Dedifferentiated amniotic fluid mesenchymal stem cell (primary cell): ENCODE results near the gene TRIM6.
"Not testable (repeated sequence)": the region's sequence is repeated elsewhere in the genome, so short reads cannot be mapped to it uniquely, and the experiment has no call there.

Source experiments
- DNase-seq: peaks from one replicate; pipeline ENCODE4 v3.0.0-alpha.2; 2016; ENCODE audit errors: extremely low spot score

Gene TRIM6

GRCh38 chr11:5603326-5603725, 6.9 kb downstream of the TRIM6 start:
- DNase-seq, result no peak

- DNase-seq, result no peak
Observed at GRCh38 chr11:5604896-5605295, 8.5 kb downstream of the TRIM6 start.

GRCh38 chr11:5605849-5606248, 9.4 kb downstream of the TRIM6 start:
- peak; percentile 67 for DNase-seq

- no peak for DNase-seq
Observed at GRCh38 chr11:5608808-5609207, 12.4 kb downstream of the TRIM6 start.

- no peak for DNase-seq
Observed at GRCh38 chr11:5610446-5610845, 14.0 kb downstream of the TRIM6 start.

- no peak for DNase-seq
Observed at GRCh38 chr11:5611627-5612026, 15.2 kb downstream of the TRIM6 start.

GRCh38 chr11:5618807-5619206, 22.4 kb downstream of the TRIM6 start:
- DNase-seq, result no peak

- peak; percentile 71 for DNase-seq
Observed at GRCh38 chr11:5620651-5621521, 24.4 kb downstream of the TRIM6 start.

- DNase-seq, result no peak
Observed at GRCh38 chr11:5621580-5621979, 25.1 kb downstream of the TRIM6 start.

- DNase-seq, result no peak
Observed at GRCh38 chr11:5622802-5623201, 26.4 kb downstream of the TRIM6 start.

GRCh38 chr11:5624489-5625279, 28.2 kb downstream of the TRIM6 start, which contains the start of gene TRIM34:
Gene TRIM34 (plus strand): TSS chr11:5625001. CDS start chr11:5632332, 7,331 bp downstream.
- DNase-seq, result peak; percentile 60

- no peak for DNase-seq
Observed at GRCh38 chr11:5625281-5625680, 28.8 kb downstream of the TRIM6 start.

GRCh38 chr11:5626196-5626595, 29.8 kb downstream of the TRIM6 start:
- no peak for DNase-seq

- no peak for DNase-seq
Observed at GRCh38 chr11:5631417-5631816, 35.0 kb downstream of the TRIM6 start.

GRCh38 chr11:5631969-5632635, 35.7 kb downstream of the TRIM6 start:
- no peak for DNase-seq

- no peak for DNase-seq
Observed at GRCh38 chr11:5639953-5640352, 43.5 kb downstream of the TRIM6 start.

- DNase-seq, result no peak
Observed at GRCh38 chr11:5643585-5643984, 47.1 kb downstream of the TRIM6 start.

- no peak for DNase-seq
Observed at GRCh38 chr11:5646139-5646538, 49.7 kb downstream of the TRIM6 start.

GRCh38 chr11:5655474-5655873, 59.0 kb downstream of the TRIM6 start:
- DNase-seq, result no peak

GRCh38 chr11:5656956-5657355, 60.5 kb downstream of the TRIM6 start:
- not testable (repeated sequence) for DNase-seq

- no peak for DNase-seq
Observed at GRCh38 chr11:5658318-5658717, 61.9 kb downstream of the TRIM6 start.
